22Rv1 (cell line): ENCODE results near the gene WWOX.

Experiments
- ZFX ChIP-seq: fragments of 450-650 bp; IDR thresholded peaks from 2 replicates; pipeline ENCODE4 v1.6.1; 2017; ENCODE audit warnings: antibody characterized with exemption, borderline replicate concordance
- TF ChIP-seq, protein P1 (sequence below): fragments of 450-650 bp; IDR thresholded peaks from 2 replicates; pipeline ENCODE4 v1.5.1; 2017; ENCODE audit warnings: mild to moderate bottlenecking

DNA sequence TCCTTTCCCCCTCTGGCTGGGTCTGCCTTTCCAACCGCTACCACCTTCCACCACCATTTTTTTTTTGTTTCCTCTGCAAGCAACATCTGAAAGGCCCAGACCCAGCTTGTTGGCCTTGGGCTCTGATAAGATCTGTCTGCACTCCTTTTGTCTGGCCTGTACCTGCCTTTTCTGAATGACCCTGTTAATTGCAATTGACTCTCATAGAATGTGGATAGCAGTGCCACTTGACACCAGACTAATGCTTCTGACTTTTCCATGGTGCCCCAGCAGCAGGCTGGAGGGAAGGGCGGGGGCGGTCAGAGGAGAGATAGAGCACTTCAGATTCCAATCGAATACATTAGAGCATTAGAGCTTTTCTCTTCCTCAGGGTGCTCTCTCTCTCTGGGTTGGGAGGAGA, 538.9 kb downstream of the WWOX start:
- TF ChIP-seq, protein P1, sequence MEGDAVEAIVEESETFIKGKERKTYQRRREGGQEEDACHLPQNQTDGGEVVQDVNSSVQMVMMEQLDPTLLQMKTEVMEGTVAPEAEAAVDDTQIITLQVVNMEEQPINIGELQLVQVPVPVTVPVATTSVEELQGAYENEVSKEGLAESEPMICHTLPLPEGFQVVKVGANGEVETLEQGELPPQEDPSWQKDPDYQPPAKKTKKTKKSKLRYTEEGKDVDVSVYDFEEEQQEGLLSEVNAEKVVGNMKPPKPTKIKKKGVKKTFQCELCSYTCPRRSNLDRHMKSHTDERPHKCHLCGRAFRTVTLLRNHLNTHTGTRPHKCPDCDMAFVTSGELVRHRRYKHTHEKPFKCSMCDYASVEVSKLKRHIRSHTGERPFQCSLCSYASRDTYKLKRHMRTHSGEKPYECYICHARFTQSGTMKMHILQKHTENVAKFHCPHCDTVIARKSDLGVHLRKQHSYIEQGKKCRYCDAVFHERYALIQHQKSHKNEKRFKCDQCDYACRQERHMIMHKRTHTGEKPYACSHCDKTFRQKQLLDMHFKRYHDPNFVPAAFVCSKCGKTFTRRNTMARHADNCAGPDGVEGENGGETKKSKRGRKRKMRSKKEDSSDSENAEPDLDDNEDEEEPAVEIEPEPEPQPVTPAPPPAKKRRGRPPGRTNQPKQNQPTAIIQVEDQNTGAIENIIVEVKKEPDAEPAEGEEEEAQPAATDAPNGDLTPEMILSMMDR = no peak
- no peak for TF ChIP-seq ZFX
